WTC11 (cell line): ENCODE data around the gene STRAP. TPM values are rescaled to one million over a fixed set of nuclear protein-coding genes. Genes with fewer than 3 reads are reported as not detected.

Experiments
- ATAC-seq: fragments of 200-7000 bp; cut with Tn5 transposase; 2 replicates; pipeline ENCODE4 v1.10.0; 2021; ENCODE audit warnings: mild to moderate bottlenecking, moderate library complexity
- CTCF ChIA-PET: fragments of 300-600 bp; sonication (Branson Sonifier 250); formaldehyde crosslinking; loops from one replicate; lab custom pipeline; 2021; ENCODE audit warnings: antibody characterized with exemption; lab: Charles Lee
- POLR2A ChIA-PET: fragments of 350-600 bp; sonication (Branson Sonifier 250); formaldehyde crosslinking; loops from one replicate; lab custom pipeline; 2021; ENCODE audit warnings: antibody characterized with exemption; lab: Charles Lee
- DNase-seq: peaks from one replicate; pipeline ENCODE4 v3.0.0; 2021; ENCODE audit warnings: low spot score
- H3K27ac Mint-ChIP-seq: 2 replicates; pipeline ENCODE4 v1.8.0; 2021; ENCODE audit warnings: mixed read lengths
- H3K27me3 Mint-ChIP-seq: 2 replicates; pipeline ENCODE4 v1.8.0; 2021; ENCODE audit warnings: low read depth, mild to moderate bottlenecking, moderate library complexity, mixed read lengths
- H3K36me3 Mint-ChIP-seq: 2 replicates; pipeline ENCODE4 v1.8.0; 2021; ENCODE audit warnings: mixed read lengths
- H3K4me1 Mint-ChIP-seq: 2 replicates; pipeline ENCODE4 v1.8.0; 2022; ENCODE audit warnings: mixed read lengths
- H3K4me3 Mint-ChIP-seq: 2 replicates; pipeline ENCODE4 v1.8.0; 2021; ENCODE audit warnings: mild to moderate bottlenecking, moderate library complexity, mixed read lengths
- H3K9me3 Mint-ChIP-seq: 2 replicates; pipeline ENCODE4 v1.8.0; 2021; ENCODE audit warnings: mixed read lengths
- ARID4B ChIP-seq: sonication (generic); formaldehyde crosslinking; IDR thresholded peaks from 2 replicates; pipeline ENCODE4 v1.8.0; 2023; ENCODE audit warnings: missing genetic modification reagents, mild to moderate bottlenecking, borderline replicate concordance
- ATF2 ChIP-seq: sonication (generic); formaldehyde crosslinking; IDR thresholded peaks from 2 replicates; pipeline ENCODE4 v1.8.1; 2022; ENCODE audit warnings: low read depth, missing genetic modification reagents, borderline replicate concordance
- CREM ChIP-seq: sonication (generic); formaldehyde crosslinking; IDR thresholded peaks from 2 replicates; pipeline ENCODE4 v1.8.1; 2022; ENCODE audit warnings: mild to moderate bottlenecking, missing genetic modification reagents, moderate library complexity
- FOXP4 ChIP-seq: sonication (generic); formaldehyde crosslinking; IDR thresholded peaks from 2 replicates; pipeline ENCODE4 v1.8.0; 2022; ENCODE audit warnings: mild to moderate bottlenecking, missing genetic modification reagents
- JAZF1 ChIP-seq: fragments of 250-450 bp; sonication (Bioruptor Pico); IDR thresholded peaks from 2 replicates; pipeline ENCODE4 v1.9.0; 2021; ENCODE audit warnings: moderate library complexity, mild to moderate bottlenecking, inconsistent platforms
- MYBL2 ChIP-seq: sonication (generic); formaldehyde crosslinking; IDR thresholded peaks from 2 replicates; pipeline ENCODE4 v1.8.1; 2023; ENCODE audit warnings: mild to moderate bottlenecking, moderate library complexity, missing genetic modification reagents
- NFE2L1 ChIP-seq: sonication (generic); formaldehyde crosslinking; IDR thresholded peaks from 2 replicates; pipeline ENCODE4 v1.8.1; 2023; ENCODE audit warnings: missing genetic modification reagents
- NR2C2 ChIP-seq: sonication (generic); formaldehyde crosslinking; IDR thresholded peaks from 2 replicates; pipeline ENCODE4 v1.8.0; 2022; ENCODE audit warnings: mild to moderate bottlenecking, missing genetic modification reagents
- PREB ChIP-seq: sonication (generic); formaldehyde crosslinking; IDR thresholded peaks from 2 replicates; pipeline ENCODE4 v1.8.1; 2022; ENCODE audit warnings: mild to moderate bottlenecking, missing genetic modification reagents, moderate library complexity, borderline replicate concordance
- RELA ChIP-seq: sonication (generic); formaldehyde crosslinking; IDR thresholded peaks from 2 replicates; pipeline ENCODE4 v1.8.1; 2022; ENCODE audit warnings: missing genetic modification reagents, mild to moderate bottlenecking, borderline replicate concordance
- RORB ChIP-seq: fragments of 250-450 bp; sonication (Bioruptor Pico); IDR thresholded peaks from 2 replicates; pipeline ENCODE4 v1.9.0; 2021; ENCODE audit warnings: mild to moderate bottlenecking
- SMAD3 ChIP-seq: sonication (generic); formaldehyde crosslinking; IDR thresholded peaks from 2 replicates; pipeline ENCODE4 v1.8.0; 2022; ENCODE audit warnings: missing genetic modification reagents, mild to moderate bottlenecking, borderline replicate concordance
- ZNF532 ChIP-seq: fragments of 250-450 bp; sonication (Bioruptor Pico); IDR thresholded peaks from 2 replicates; pipeline ENCODE4 v1.9.0; 2021; ENCODE audit warnings: mild to moderate bottlenecking, borderline replicate concordance
- ZSCAN18 ChIP-seq: fragments of 250-450 bp; sonication (Bioruptor Pico); IDR thresholded peaks from 2 replicates; pipeline ENCODE4 v2.1.2; 2022; ENCODE audit warnings: mild to moderate bottlenecking, moderate library complexity
- total RNA-seq: library from RNA; stranded (reverse); gene quantifications from 3 replicates; pipeline ENCODE4 v1.2.3, GENCODE V29; 2021

Gene STRAP
- total RNA-seq, 1 experiment from 2014 or later, result 221 TPM

GRCh38 chr12:15875863-15876262, 6.3 kb upstream of the STRAP start (continued):
- TF ChIP-seq ARID4B (no peak), FOXP4 (no peak), RELA (CRISPR knock-in tag) (no peak), NFE2L1 (no peak)

- Mint-ChIP-seq H3K4me1 (peaks cover 31% of the 10 kb centered on the region), H3K27me3 (no peaks in the 10 kb centered on the region), H3K36me3 (peaks cover 13% of the 10 kb centered on the region), H3K27ac (no peak overlapping the region), H3K4me3 (no peak overlapping the region), H3K9me3 (peaks cover 14% of the 10 kb centered on the region)
- CTCF ChIA-PET, result no interaction called here
- POLR2A ChIA-PET, result no interaction called here
- TF ChIP-seq MYBL2 (CRISPR knock-in tag) (no peak), ATF2 (CRISPR knock-in tag) (no peak), RORB (CRISPR knock-in tag) (no peak), ZSCAN18 (CRISPR knock-in tag) (no peak), PREB (CRISPR knock-in tag) (no peak), ZNF532 (CRISPR knock-in tag) (no peak), NR2C2 (no peak), CREM (CRISPR knock-in tag) (no peak), JAZF1 (no peak), SMAD3 (CRISPR knock-in tag) (no peak)
- DNase-seq (no peak), ATAC-seq (no peak)
These were observed 2.8 kb upstream of the STRAP start for GRCh38 chr12:15879413-15879812.
